ENCODE results near the gene HS3ST6. TPM values are rescaled to one million over a fixed set of nuclear protein-coding genes. Genes with fewer than 3 reads are reported as not detected.

HS3ST6 gene
- total RNA-seq, 1 experiment from 2014 or later = not detected

- CTCF ChIA-PET = interaction anchor here (0.5 kb wide), 1 partner anchor 278 kb away, joined by 4 read pairs; no protein-coding TSS in a partner anchor
These were observed 55.8 kb downstream of the HS3ST6 start for GRCh38 chr16:1862394-1862793.

GRCh38 chr16:1861730-1862129, 56.5 kb downstream of the HS3ST6 start:
- BruUV-seq (replicated peaks) = no TSS peak
- H3K4me2 ChIP-seq (ENCODE audit: low read length) = no peak overlapping the region
- TF ChIP-seq CTCF (conservative IDR thresholded peaks at IDR 0.05; ENCODE audit: low read depth, low read length) = no peak
- TF ChIP-seq EZH2phosphoT487 (IDR thresholded peaks at IDR 0.05; ENCODE audit: borderline replicate concordance, low read length) = no peak
- no peak for TF ChIP-seq EZH2 (IDR thresholded peaks at IDR 0.05; ENCODE audit: low read length, unreplicated experiment)
- H3K27ac ChIP-seq (ENCODE audit: low read length) = no peak overlapping the region
- intact Hi-C loops (cut with micrococcal nuclease) = loop anchor here (2.0 kb wide), 1 partner anchor 67 kb away; no protein-coding TSS in a partner anchor
- no peaks in the 10 kb centered on the region for H3K27me3 ChIP-seq (ENCODE audit: low read length)
- no peak overlapping the region for H3K9ac ChIP-seq (ENCODE audit: low read length)
- H3K4me3 ChIP-seq (ENCODE audit: low read length) = no peak overlapping the region
- H3K4me1 ChIP-seq (ENCODE audit: insufficient read depth, low read length) = no peaks in the 10 kb centered on the region
- H3K9me2 ChIP-seq (replicated peaks; ENCODE audit: low read length) = no peaks in the 10 kb centered on the region
- H3F3A ChIP-seq (ENCODE audit: low read length, unreplicated experiment) = no peaks in the 10 kb centered on the region
- no peaks in the 10 kb centered on the region for H4K20me1 ChIP-seq (ENCODE audit: low read length)
- ChIA-PET POLR2A (ENCODE audit: unreplicated experiment) (no interaction called here), CTCF (no interaction called here)
- H3K79me2 ChIP-seq (ENCODE audit: low read length) = no peaks in the 10 kb centered on the region
- DNase-seq (no peak), ATAC-seq (no peak)
- H3K9me3 ChIP-seq (ENCODE audit: low read length) = no peaks in the 10 kb centered on the region
- no peaks in the 10 kb centered on the region for H3K36me3 ChIP-seq (ENCODE audit: low read depth, low read length)
- H2AFZ ChIP-seq (ENCODE audit: low read length) = no peak overlapping the region

More at GRCh38 chr16:1862394-1862793, 55.8 kb downstream of the HS3ST6 start:
- TF ChIP-seq EZH2 (IDR thresholded peaks at IDR 0.05; ENCODE audit: low read length, unreplicated experiment) = no peak
- TF ChIP-seq CTCF (conservative IDR thresholded peaks at IDR 0.05; ENCODE audit: low read depth, low read length) = no peak
- no peak for TF ChIP-seq EZH2phosphoT487 (IDR thresholded peaks at IDR 0.05; ENCODE audit: borderline replicate concordance, low read length)
- ATAC-seq = no peak
- Histone ChIP-seq H3K36me3 (ENCODE audit: low read depth, low read length) (no peaks in the 10 kb centered on the region), H3K79me2 (ENCODE audit: low read length) (no peaks in the 10 kb centered on the region), H3F3A (ENCODE audit: low read length, unreplicated experiment) (no peaks in the 10 kb centered on the region), H3K4me3 (ENCODE audit: low read length) (no peak overlapping the region), H3K9me2 (replicated peaks; ENCODE audit: low read length) (no peaks in the 10 kb centered on the region), H3K4me1 (ENCODE audit: insufficient read depth, low read length) (no peaks in the 10 kb centered on the region), H4K20me1 (ENCODE audit: low read length) (no peaks in the 10 kb centered on the region), H3K4me2 (ENCODE audit: low read length) (no peak overlapping the region), H3K9ac (ENCODE audit: low read length) (no peak overlapping the region), H3K27me3 (ENCODE audit: low read length) (no peaks in the 10 kb centered on the region), H3K9me3 (ENCODE audit: low read length) (no peaks in the 10 kb centered on the region), H3K27ac (ENCODE audit: low read length) (no peak overlapping the region), H2AFZ (ENCODE audit: low read length) (no peak overlapping the region)
- no TSS peak for BruUV-seq (replicated peaks)
- POLR2A ChIA-PET (ENCODE audit: unreplicated experiment) = no interaction called here
- no peak for DNase-seq
- intact Hi-C loops (cut with micrococcal nuclease) = loop anchor here (2.0 kb wide), 1 partner anchor 66 kb away; no protein-coding TSS in a partner anchor

Other genes starting within 250 kb of the HS3ST6 start
- gene JPT2, start 240.1 kb downstream of the HS3ST6 start, total RNA-seq (2014; rRNA removed) = 85.2 and 86.5 TPM in 2 replicates
- 41.1 and 59.7 TPM in 2 replicates for gene MAPK8IP3, start 212.2 kb downstream of the HS3ST6 start, total RNA-seq (2014; rRNA removed)
- 66.9 and 70.3 TPM in 2 replicates for gene NME3, start 146.9 kb downstream of the HS3ST6 start, total RNA-seq (2014; rRNA removed)
- 11.3 and 12.5 TPM in 2 replicates for gene EME2, start 145.6 kb downstream of the HS3ST6 start, total RNA-seq (2014; rRNA removed)
- gene MRPS34, start 145.3 kb downstream of the HS3ST6 start, total RNA-seq (2014; rRNA removed) = 248 and 258 TPM in 2 replicates
- 27.4 and 30.4 TPM in 2 replicates for gene SPSB3, start 135.8 kb downstream of the HS3ST6 start, total RNA-seq (2014; rRNA removed)
- 95.1 and 128 TPM in 2 replicates for gene NUBP2, start 135.5 kb downstream of the HS3ST6 start, total RNA-seq (2014; rRNA removed)
- gene IGFALS, start 124.7 kb downstream of the HS3ST6 start, total RNA-seq (2014; rRNA removed) = not detected in 2 replicates
- 96.9 and 99.5 TPM in 2 replicates for gene HAGH, start 91.6 kb downstream of the HS3ST6 start, total RNA-seq (2014; rRNA removed)
- gene FAHD1, start 91.2 kb downstream of the HS3ST6 start, total RNA-seq (2014; rRNA removed) = 37.5 and 47.5 TPM in 2 replicates
- gene MEIOB, start 46.3 kb downstream of the HS3ST6 start, total RNA-seq (2014; rRNA removed) = not detected in 2 replicates
- 24.6 and 25.7 TPM in 2 replicates for gene MSRB1, start 24.8 kb upstream of the HS3ST6 start, total RNA-seq (2014; rRNA removed)
- 1.5 TPM in 1 of 2 replicates, not detected in the other for gene RPL3L, start 36.3 kb upstream of the HS3ST6 start, total RNA-seq (2014; rRNA removed)
- gene NDUFB10, start 41.1 kb upstream of the HS3ST6 start, total RNA-seq (2014; rRNA removed) = 407 and 530 TPM in 2 replicates
- gene RPS2, start 46.4 kb upstream of the HS3ST6 start, total RNA-seq (2014; rRNA removed) = 2,234 and 2,721 TPM in 2 replicates
- gene RNF151, start 48.4 kb upstream of the HS3ST6 start, total RNA-seq (2014; rRNA removed) = not detected in 2 replicates
- gene TBL3, start 53.6 kb upstream of the HS3ST6 start, total RNA-seq (2014; rRNA removed) = 71.5 and 111 TPM in 2 replicates
- 2.4 and 3.4 TPM in 2 replicates for gene NOXO1, start 63.1 kb upstream of the HS3ST6 start, total RNA-seq (2014; rRNA removed)
- gene GFER, start 65.8 kb upstream of the HS3ST6 start, total RNA-seq (2014; rRNA removed) = 66.8 and 77.2 TPM in 2 replicates
- gene SYNGR3, start 71.6 kb upstream of the HS3ST6 start, total RNA-seq (2014; rRNA removed) = 1.5 and 2.8 TPM in 2 replicates
- 44.4 and 60.1 TPM in 2 replicates for gene ZNF598, start 91.4 kb upstream of the HS3ST6 start, total RNA-seq (2014; rRNA removed)
- gene NPW, start 101.4 kb upstream of the HS3ST6 start, total RNA-seq (2014; rRNA removed) = 3.8 and 5.6 TPM in 2 replicates
- 145 and 160 TPM in 2 replicates for gene NHERF2, start 108.5 kb upstream of the HS3ST6 start, total RNA-seq (2014; rRNA removed)
- gene NTHL1, start 129.4 kb upstream of the HS3ST6 start, total RNA-seq (2014; rRNA removed) = 87.1 and 90.1 TPM in 2 replicates
- gene TSC2, start 129.6 kb upstream of the HS3ST6 start, total RNA-seq (2014; rRNA removed) = 59.3 and 64.4 TPM in 2 replicates
- 58.9 and 77.3 TPM in 2 replicates for gene PKD1, start 217.5 kb upstream of the HS3ST6 start, total RNA-seq (2014; rRNA removed)
- gene RAB26, start 230.2 kb upstream of the HS3ST6 start, total RNA-seq (2014; rRNA removed) = 4.6 and 5.6 TPM in 2 replicates
- gene TRAF7, start 237.4 kb upstream of the HS3ST6 start, total RNA-seq (2014; rRNA removed) = 44.9 and 50.7 TPM in 2 replicates